Duodenal mucosa (tissue), 2 donors: ENCODE results near the gene KANTR.
A peak's percentile ranks its signal among the peaks of the same experiment; 100 is the strongest.

ENCODE experiments used
- H3K27ac ChIP-seq: one replicate; pipeline ENCODE4 v1.7.0; 2013; ENCODE audit warnings: low read depth, low read length
- H3K27me3 ChIP-seq, 2 donors: one replicate each; pipeline ENCODE4 v1.7.0; 2013; ENCODE audit warnings: low read length in 2 of 2, control low read depth in 1 of 2; ENCODE audit not compliant: insufficient read depth in 2 of 2, control insufficient read depth in 1 of 2
- H3K36me3 ChIP-seq, 2 donors: one replicate each; pipeline ENCODE4 v1.7.0; 2013; ENCODE audit warnings: low read length in 2 of 2, control low read depth in 1 of 2; ENCODE audit not compliant: insufficient read depth in 2 of 2, control insufficient read depth in 1 of 2
- H3K4me1 ChIP-seq, 2 donors: one replicate each; pipeline ENCODE4 v1.7.0; 2013; ENCODE audit warnings: low read length in 2 of 2, control low read depth in 1 of 2; ENCODE audit not compliant: insufficient read depth in 2 of 2, control insufficient read depth in 1 of 2
- H3K4me3 ChIP-seq, 2 donors: one replicate each; pipeline ENCODE4 v1.7.0; 2013; ENCODE audit warnings: low read length in 2 of 2, low read depth in 1 of 2
- H3K9ac ChIP-seq, 2 donors: one replicate each; pipeline ENCODE4 v1.7.0; 2013; ENCODE audit warnings: low read length in 2 of 2, low read depth in 1 of 2
- H3K9me3 ChIP-seq, 2 donors: one replicate each; pipeline ENCODE4 v1.7.0; 2013; ENCODE audit warnings: low read length in 2 of 2, control low read depth in 1 of 2; ENCODE audit not compliant: control insufficient read depth in 1 of 2

The KANTR gene

DNA sequence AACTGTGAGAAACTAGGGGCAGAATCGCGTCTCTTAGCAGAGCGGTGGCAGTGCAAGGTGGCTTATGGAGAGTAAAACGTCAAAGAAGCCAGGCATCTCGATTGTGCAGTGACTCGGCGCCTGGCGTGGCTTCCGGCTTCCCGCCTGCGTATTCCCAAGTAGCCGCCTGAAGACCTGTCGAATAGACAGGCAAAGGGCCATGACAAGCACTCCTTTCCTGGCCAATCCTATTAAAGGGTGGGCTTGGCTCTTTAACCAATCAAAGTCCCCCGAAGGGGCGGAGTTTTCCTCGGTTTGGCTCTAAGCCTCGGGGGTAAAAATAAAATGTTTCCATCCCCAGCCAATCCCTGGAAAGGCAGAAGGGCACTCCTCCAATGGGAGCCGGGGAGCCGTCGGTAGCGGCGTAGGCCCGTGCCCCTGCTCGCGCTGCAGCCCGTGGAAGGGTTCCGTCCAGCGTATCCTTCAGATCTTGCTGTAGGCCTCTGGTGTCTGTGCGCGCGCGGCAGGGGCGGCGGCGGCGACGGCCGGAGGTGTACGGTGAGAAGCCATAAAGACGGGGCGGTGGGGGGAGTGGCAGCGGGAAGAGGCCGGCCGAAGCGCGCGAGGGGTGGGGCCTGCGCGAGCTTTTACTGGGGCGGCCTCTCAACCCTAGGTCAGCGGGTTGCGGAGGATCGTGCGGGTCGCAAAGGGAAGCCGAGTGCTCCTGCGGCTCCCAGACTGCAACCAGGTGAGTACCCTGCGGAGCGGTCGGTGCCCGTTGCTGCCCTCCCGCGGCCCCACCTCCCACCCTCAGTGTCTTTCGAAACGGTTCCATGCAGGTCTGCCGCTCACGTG lies at the start of gene KANTR:
KANTR (plus strand) TSS at position 395 of the 834 bp plus-strand sequence. CDS start 30,131 bp downstream, outside the sequence.
- Histone ChIP-seq H3K36me3 (no peaks in the 10 kb centered on the region), H3K9ac (peak within 1 kb of the TSS; percentile 57 to 66), H3K27me3 (no peaks in the 10 kb centered on the region), H3K4me1 (no peaks in the 10 kb centered on the region), H3K27ac (peak within 1 kb of the TSS; percentile 93), H3K4me3 (peak within 1 kb of the TSS; percentile 82), H3K9me3 (no peaks in the 10 kb centered on the region)

DNA sequence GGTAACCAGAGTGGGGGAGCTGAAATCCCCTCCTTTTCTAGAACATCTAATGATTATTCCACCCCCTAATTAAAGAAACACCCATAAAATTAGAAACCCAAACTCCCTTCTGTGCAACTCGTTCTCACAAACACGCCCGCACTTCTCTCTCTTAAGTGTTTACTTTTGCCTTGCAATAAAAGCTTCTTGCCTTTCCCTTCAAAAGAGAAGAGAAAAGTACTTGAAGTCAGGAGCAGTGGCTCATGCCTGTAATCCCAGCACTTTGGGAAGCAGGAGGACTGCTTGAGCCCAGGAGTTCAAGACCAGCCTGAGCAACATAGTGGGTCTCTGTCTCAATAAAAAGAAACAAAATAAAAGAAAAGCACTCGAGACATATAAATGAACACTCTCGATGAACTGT lies 48.9 kb upstream of the KANTR start:
- Histone ChIP-seq H3K9me3 (no peaks in the 10 kb centered on the region), H3K4me1 (no peaks in the 10 kb centered on the region), H3K27me3 (no peaks in the 10 kb centered on the region), H3K9ac (no peak overlapping the region), H3K4me3 (no peak overlapping the region), H3K27ac (no peak overlapping the region), H3K36me3 (no peaks in the 10 kb centered on the region)

DNA sequence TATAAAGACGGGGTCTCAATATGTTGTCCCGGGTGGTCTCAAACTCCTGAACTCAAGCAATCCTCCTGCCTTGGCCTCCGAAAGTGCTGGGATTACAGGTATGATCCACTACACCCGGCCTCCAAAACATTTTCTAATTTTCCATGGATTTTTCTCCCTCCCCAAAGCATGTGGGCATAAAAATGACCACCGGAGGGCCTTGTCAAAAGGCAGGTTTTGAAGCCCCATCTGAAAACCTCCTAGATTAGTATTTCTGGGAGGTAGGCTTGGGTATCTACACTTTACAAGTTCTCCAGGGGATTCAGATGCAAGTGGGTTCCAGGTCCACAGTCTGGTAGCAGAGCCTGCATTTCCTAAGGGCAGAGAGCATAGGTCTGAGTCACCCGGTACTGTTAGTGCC lies 46.7 kb upstream of the KANTR start:
- Histone ChIP-seq H3K4me1 (no peaks in the 10 kb centered on the region), H3K27ac (no peak overlapping the region), H3K27me3 (no peaks in the 10 kb centered on the region), H3K36me3 (no peaks in the 10 kb centered on the region), H3K9me3 (no peaks in the 10 kb centered on the region), H3K9ac (no peak overlapping the region), H3K4me3 (no peak overlapping the region)

DNA sequence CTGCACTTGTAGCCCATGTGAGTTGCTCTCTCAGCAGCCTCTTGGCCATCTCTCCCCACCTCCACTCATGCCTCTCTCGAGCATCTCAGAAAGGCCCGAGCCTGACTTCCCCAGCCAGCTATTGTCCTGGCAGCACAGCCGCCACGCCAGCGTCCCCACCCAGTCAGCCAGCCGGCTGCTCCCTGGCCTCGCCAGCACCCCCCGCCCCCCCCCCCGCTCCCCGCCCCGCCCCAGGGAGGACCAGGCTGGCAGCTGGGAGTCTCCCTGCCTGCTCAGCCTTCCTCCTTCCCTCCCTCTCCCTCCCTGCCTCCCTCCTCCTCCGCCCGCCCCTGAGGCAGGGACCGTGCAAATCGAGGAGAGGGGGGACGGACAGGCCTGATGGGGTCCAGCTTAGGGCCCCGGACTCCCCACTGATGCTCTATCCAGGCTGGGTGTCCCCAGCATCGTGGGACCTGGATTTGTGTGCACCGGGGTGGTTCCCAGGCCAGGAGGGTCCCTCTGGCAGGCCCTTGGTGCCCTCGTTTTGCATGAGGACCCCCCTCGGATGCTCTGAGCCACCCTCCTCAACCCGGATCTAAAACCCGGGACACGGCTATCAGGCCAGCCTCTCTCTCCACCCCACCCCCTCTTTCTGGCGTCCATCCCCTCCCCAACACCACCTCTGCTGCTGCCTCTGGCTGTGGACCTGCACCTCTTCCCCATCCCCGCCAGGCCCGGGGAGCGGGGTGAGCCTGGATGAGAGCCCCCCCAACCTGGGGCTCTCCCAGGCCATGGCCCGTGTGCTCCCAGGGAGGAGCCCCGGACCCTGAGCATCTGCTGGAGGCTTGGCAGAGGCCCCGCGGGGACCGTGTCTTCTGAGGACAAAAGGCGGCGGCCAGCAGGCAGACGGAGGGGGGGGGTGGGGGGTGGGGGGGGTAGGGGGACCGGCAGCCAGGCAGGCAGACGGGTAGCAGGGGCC lies 45.5 kb upstream of the KANTR start, which contains the start of gene GPR173:
GPR173 (plus strand) TSS at position 621 of the 958 bp plus-strand sequence. CDS start 27,833 bp downstream, outside the sequence.
- H3K27ac ChIP-seq, result no peak within 1 kb of the TSS
- peak within 1 kb of the TSS in 1 of 2 donors; percentile 10 for H3K9ac ChIP-seq
- H3K4me3 ChIP-seq, result peak within 1 kb of the TSS in 1 of 2 donors; percentile 36
- no peaks in the 10 kb centered on the region for H3K36me3 ChIP-seq
- H3K9me3 ChIP-seq, result no peaks in the 10 kb centered on the region
- no peaks in the 10 kb centered on the region for H3K27me3 ChIP-seq
- no peaks in the 10 kb centered on the region for H3K4me1 ChIP-seq

DNA sequence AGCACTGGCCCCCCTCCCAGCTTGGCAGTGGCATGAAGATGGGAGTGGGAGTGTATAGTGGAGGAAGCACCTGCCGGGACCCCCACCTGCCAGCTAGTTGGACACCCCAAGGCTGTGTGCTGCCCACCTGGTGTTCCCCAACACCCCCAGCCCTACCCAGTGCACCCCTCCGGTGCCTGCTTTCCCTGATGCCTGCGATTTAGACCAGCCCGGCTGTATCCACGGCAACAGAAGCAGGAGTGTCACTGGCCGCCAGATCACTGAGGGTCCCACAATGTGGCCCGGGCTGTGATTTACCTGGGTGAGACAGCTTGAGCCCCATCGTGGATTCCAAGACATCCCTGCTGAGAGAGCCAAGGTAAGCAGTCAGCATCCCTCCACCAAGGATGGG lies 44.8 kb upstream of the KANTR start:
- Histone ChIP-seq H3K9ac (peak overlapping the region in 1 of 2 donors; percentile 10), H3K9me3 (no peaks in the 10 kb centered on the region), H3K27me3 (no peaks in the 10 kb centered on the region), H3K27ac (no peak overlapping the region), H3K4me1 (no peaks in the 10 kb centered on the region), H3K36me3 (no peaks in the 10 kb centered on the region), H3K4me3 (no peak overlapping the region)

DNA sequence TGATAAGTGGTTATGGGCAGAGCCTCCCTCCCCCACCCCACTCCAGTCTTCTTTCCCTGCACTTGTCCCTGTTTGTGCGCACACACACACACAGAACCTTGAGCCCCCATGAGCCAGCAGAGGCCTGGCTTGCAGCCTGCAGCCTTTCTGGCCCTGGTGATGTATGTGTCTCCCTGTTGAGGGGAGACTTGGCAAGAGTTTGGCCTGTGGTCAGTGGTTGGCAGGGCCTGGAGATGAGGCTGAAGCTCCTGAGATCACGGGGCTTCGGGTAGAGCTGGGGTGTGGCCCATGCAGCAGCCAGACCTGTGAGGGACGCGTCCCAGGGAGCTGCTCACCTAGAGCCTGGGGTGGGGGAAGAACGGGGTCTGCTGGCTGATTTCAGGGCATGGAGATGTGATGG lies 43.1 kb upstream of the KANTR start:
- no peaks in the 10 kb centered on the region for H3K9me3 ChIP-seq
- H3K4me1 ChIP-seq, result no peaks in the 10 kb centered on the region
- no peak overlapping the region for H3K27ac ChIP-seq
- H3K27me3 ChIP-seq, result no peaks in the 10 kb centered on the region
- H3K4me3 ChIP-seq, result no peak overlapping the region
- H3K36me3 ChIP-seq, result no peaks in the 10 kb centered on the region
- H3K9ac ChIP-seq, result no peak overlapping the region

DNA sequence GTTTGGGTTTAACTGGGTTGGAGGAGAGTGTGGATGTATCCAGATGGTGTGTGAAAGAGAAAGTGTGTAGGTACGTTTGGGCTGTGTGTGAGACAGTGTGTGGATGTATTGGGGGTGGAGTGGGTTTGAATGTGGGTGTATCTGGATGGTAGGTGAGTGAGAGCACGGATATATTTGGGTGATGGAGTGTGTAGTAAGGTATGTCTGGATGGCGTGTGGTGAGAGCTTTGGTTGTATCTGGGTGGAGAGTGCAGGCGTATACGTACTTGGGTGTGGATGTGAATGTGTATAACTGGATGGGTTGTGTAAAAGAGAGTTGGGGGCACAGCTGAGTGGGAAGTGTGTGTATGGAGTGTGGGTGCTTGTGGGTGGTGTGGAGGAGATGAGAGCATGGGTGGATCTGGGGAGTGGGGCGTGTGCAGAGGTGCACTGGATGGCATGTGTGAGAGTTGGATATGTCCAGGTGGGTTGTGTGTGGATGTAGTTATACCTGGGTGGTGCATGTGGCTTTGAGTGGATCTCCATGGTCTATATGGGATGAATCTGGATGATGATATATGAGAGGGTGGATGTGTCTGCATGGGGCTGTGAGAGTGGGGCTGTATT lies 38.6 kb upstream of the KANTR start:
- Histone ChIP-seq H3K27me3 (no peaks in the 10 kb centered on the region), H3K4me3 (no peak overlapping the region)

GRCh38 chrX:53056292-53056691 lies 37.6 kb upstream of the KANTR start:
- Histone ChIP-seq H3K9ac (no peak overlapping the region), H3K36me3 (no peaks in the 10 kb centered on the region), H3K27me3 (no peaks in the 10 kb centered on the region), H3K27ac (no peak overlapping the region), H3K4me3 (no peak overlapping the region), H3K9me3 (no peaks in the 10 kb centered on the region), H3K4me1 (no peaks in the 10 kb centered on the region)

More for the DNA sequence above, 38.6 kb upstream of the KANTR start:
- H3K9me3 ChIP-seq, result no peaks in the 10 kb centered on the region
- no peak overlapping the region for H3K9ac ChIP-seq
- H3K36me3 ChIP-seq, result no peaks in the 10 kb centered on the region
- no peak overlapping the region for H3K27ac ChIP-seq
- H3K4me1 ChIP-seq, result no peaks in the 10 kb centered on the region

- Histone ChIP-seq H3K27me3 (no peaks in the 10 kb centered on the region), H3K9ac (no peak overlapping the region), H3K9me3 (no peaks in the 10 kb centered on the region), H3K4me3 (no peak overlapping the region), H3K4me1 (no peaks in the 10 kb centered on the region), H3K27ac (no peak overlapping the region), H3K36me3 (no peaks in the 10 kb centered on the region)
Measured at GRCh38 chrX:53065104-53065503, 28.8 kb upstream of the KANTR start.
